BJ (cell line): ENCODE results near the gene FUOM. TPM values are rescaled to one million over a fixed set of nuclear protein-coding genes. Genes with fewer than 3 reads are reported as not detected.

Source experiments
- CTCF ChIA-PET: fragments of 350-600 bp; formaldehyde crosslinking; extraction: SDS; loops from one replicate; lab custom pipeline; 2021; ENCODE audit warnings: antibody characterized with exemption, inconsistent platforms; lab: Yijun Ruan, JAX
- POLR2A ChIA-PET: fragments of 300-600 bp; sonication (Branson Sonifier 250); formaldehyde crosslinking; extraction: SDS; loops from one replicate; lab custom pipeline; 2021; ENCODE audit warnings: antibody characterized with exemption; lab: Charles Lee
- DNase-seq: peaks from one replicate; pipeline ENCODE4 v3.0.0-alpha.2; 2011; ENCODE audit warnings: low read depth
- H3K27me3 ChIP-seq: 2 replicates; pipeline ENCODE4 v1.6.0; 2011; ENCODE audit warnings: low read length; ENCODE audit not compliant: control insufficient read depth, insufficient read depth
- H3K36me3 ChIP-seq: 2 replicates; pipeline ENCODE4 v1.5.1; 2011; ENCODE audit warnings: low read length; ENCODE audit not compliant: control insufficient read depth, insufficient read depth
- H3K4me3 ChIP-seq: 2 replicates; pipeline ENCODE4 v1.5.1; 2011; ENCODE audit warnings: low read depth, mild to moderate bottlenecking, control low read depth, low read length
- CTCF ChIP-seq: IDR thresholded peaks from 2 replicates; pipeline ENCODE4 v1.5.1; 2011; ENCODE audit warnings: low read depth, mild to moderate bottlenecking, control low read depth, inconsistent platforms, low read length, moderate library complexity; ENCODE audit not compliant: insufficient read depth
- polyA plus RNA-seq: library from polyadenylated mRNA; depleted of rRNA; stranded (reverse); fragments of >200 nt; gene quantifications from 2 replicates; pipeline ENCODE4 v1.2.3, GENCODE V29; 2011

FUOM gene
- polyA plus RNA-seq, 1 experiment: 49.8 TPM

GRCh38 chr10:133362846-133363245 is 5.0 kb upstream of the FUOM start:
- Histone ChIP-seq H3K36me3 (peaks cover 16% of the 10 kb centered on the region), H3K4me3 (no peak overlapping the region), H3K27me3 (no peaks in the 10 kb centered on the region)
- TF ChIP-seq CTCF: no peak
- ChIA-PET CTCF (no interaction called here), POLR2A (no interaction called here)
- no peak for DNase-seq

GRCh38 chr10:133361773-133362441 is 4.1 kb upstream of the FUOM start:
- H3K27me3 ChIP-seq: no peaks in the 10 kb centered on the region
- POLR2A ChIA-PET: no interaction called here
- TF ChIP-seq CTCF: no peak

GRCh38 chr10:133361227-133361626 is 3.4 kb upstream of the FUOM start:
- H3K36me3 ChIP-seq: peaks cover 10% of the 10 kb centered on the region
- DNase-seq: no peak
- CTCF ChIA-PET: interaction anchor here (1.4 kb wide), 1 partner anchor 43 kb away, joined by 4 read pairs; no protein-coding TSS in a partner anchor
- no peak for TF ChIP-seq CTCF
- no peaks in the 10 kb centered on the region for H3K27me3 ChIP-seq
- H3K4me3 ChIP-seq: no peak overlapping the region
- POLR2A ChIA-PET: interaction anchor here (0.7 kb wide), 1 partner anchor 12 kb away, joined by 5 read pairs; no protein-coding TSS in a partner anchor

More at GRCh38 chr10:133361773-133362441, 4.1 kb upstream of the FUOM start:
- no peak for DNase-seq
- CTCF ChIA-PET: interaction anchor here (1.0 to 1.4 kb wide), 2 partner anchors 16 to 44 kb away, joined by 3 to 4 read pairs; no protein-coding TSS in a partner anchor
- Histone ChIP-seq H3K36me3 (peaks cover 16% of the 10 kb centered on the region), H3K4me3 (no peak overlapping the region)

- TF ChIP-seq CTCF: no peak
- POLR2A ChIA-PET: no interaction called here
- CTCF ChIA-PET: interaction anchor here (1.4 kb wide), 1 partner anchor 31 kb away, joined by 5 read pairs; no protein-coding TSS in a partner anchor
- no peak for DNase-seq
- Histone ChIP-seq H3K36me3 (peaks cover 6% of the 10 kb centered on the region), H3K27me3 (no peaks in the 10 kb centered on the region), H3K4me3 (no peak overlapping the region)
Measured at GRCh38 chr10:133359972-133360610, 2.3 kb upstream of the FUOM start.

GRCh38 chr10:133359554-133359971 is 1.7 kb upstream of the FUOM start:
- ChIA-PET CTCF (interaction anchor here (1.0 to 1.4 kb wide), 3 partner anchors 11 to 46 kb away, joined by 3 to 5 read pairs (median 3); no protein-coding TSS in a partner anchor), POLR2A (no interaction called here)
- Histone ChIP-seq H3K36me3 (peaks cover 3% of the 10 kb centered on the region), H3K27me3 (no peaks in the 10 kb centered on the region), H3K4me3 (no peak overlapping the region)
- no peak for DNase-seq
- TF ChIP-seq CTCF: no peak
